ENCODE data around the gene FAM177A1.

Gene FAM177A1

GRCh38 chr14:35016568-35016967 lies 29.5 kb upstream of the FAM177A1 start:
- CTCF ChIA-PET: no interaction called here
- peaks cover 78 to 83% of the 10 kb centered on the region in 2 experiments for H3K36me3 ChIP-seq (ENCODE audit: control insufficient read depth in 2 of 2, insufficient read depth in 1 of 2, low read length in 2 of 2)

More at GRCh38 chr14:35016568-35016967, 29.5 kb upstream of the FAM177A1 start:
- TF ChIP-seq ZNF555 (tag by site-specific recombination; conservative IDR thresholded peaks at IDR 0.05) (no peak), ZNF24 (tag by site-specific recombination; IDR thresholded peaks at IDR 0.05) (no peak), ZNF580 (tag by site-specific recombination; IDR thresholded peaks at IDR 0.05) (no peak), ZNF704 (tag by site-specific recombination; IDR thresholded peaks at IDR 0.05) (no peak), ZNF18 (tag by site-specific recombination; IDR thresholded peaks at IDR 0.05) (no peak), ZNF48 (tag by site-specific recombination; IDR thresholded peaks at IDR 0.05) (no peak), ZNF488 (tag by site-specific recombination; IDR thresholded peaks at IDR 0.05) (no peak), GLI4 (tag by site-specific recombination; IDR thresholded peaks at IDR 0.05) (no peak), ZBTB10 (tag by site-specific recombination; IDR thresholded peaks at IDR 0.05) (no peak), ZNF510 (tag by site-specific recombination; IDR thresholded peaks at IDR 0.05; ENCODE audit: insufficient replicate concordance) (no peak), ZBTB7A (tag by site-specific recombination; IDR thresholded peaks at IDR 0.05; ENCODE audit: low read depth) (no peak), PRDM10 (tag by site-specific recombination; IDR thresholded peaks at IDR 0.05) (no peak), TRIM28 (IDR thresholded peaks at IDR 0.05; ENCODE audit: borderline replicate concordance, low read length) (no peak), ZSCAN30 (tag by site-specific recombination; IDR thresholded peaks at IDR 0.05) (no peak), ZBTB48 (tag by site-specific recombination; IDR thresholded peaks at IDR 0.05) (no peak), BCL11A (tag by site-specific recombination; IDR thresholded peaks at IDR 0.05; ENCODE audit: low read depth) (no peak), ZNF548 (tag by site-specific recombination; IDR thresholded peaks at IDR 0.05) (no peak), ZNF837 (tag by site-specific recombination; IDR thresholded peaks at IDR 0.05) (no peak)
- no peaks in the 10 kb centered on the region for H3K4me1 ChIP-seq (ENCODE audit: control insufficient read depth, insufficient read depth, low read length)
- H3K4me3 ChIP-seq (ENCODE audit: low read depth, low read length): no peak overlapping the region
- POLR2A ChIA-PET: no interaction called here
- no peak overlapping the region for H3K27ac ChIP-seq (ENCODE audit: extremely low read depth, low read depth, low read length)
- H3K9me3 ChIP-seq (ENCODE audit: control insufficient read depth, insufficient read depth, low read depth, low read length): no peaks in the 10 kb centered on the region
